ENCODE results near the gene HSF4.

GRCh38 chr16:67162506-67163163 lies 1.9 kb upstream of the HSF4 start:
- TF ChIP-seq EZH2 (IDR thresholded peaks at IDR 0.05) (no peak), FOXP2 (optimal IDR thresholded peaks at IDR 0.05; ENCODE audit: control extremely low read depth, extremely low read length, insufficient read depth) (no peak), POLR2AphosphoS5 (IDR thresholded peaks at IDR 0.05; ENCODE audit: borderline replicate concordance, low read depth, low read length) (no peak)

Measured in SK-N-MC (cell line).